Retinal pigment epithelial cell (primary cell): ENCODE data around the gene CHRND.

Experiments used
- DNase-seq: peaks from one replicate; pipeline ENCODE4 v3.0.0-alpha.2; 2010; ENCODE audit warnings: low read depth
- H3K4me3 ChIP-seq: 2 replicates; pipeline ENCODE4 v1.5.1; 2011; ENCODE audit warnings: mild to moderate bottlenecking, low read length, control low read depth, moderate library complexity
- TF ChIP-seq, protein P1 (sequence below): conservative IDR thresholded peaks from 2 replicates; pipeline ENCODE4 v1.5.1; 2011; ENCODE audit warnings: low read depth, low read length, control low read depth, inconsistent platforms

CHRND gene

DNA sequence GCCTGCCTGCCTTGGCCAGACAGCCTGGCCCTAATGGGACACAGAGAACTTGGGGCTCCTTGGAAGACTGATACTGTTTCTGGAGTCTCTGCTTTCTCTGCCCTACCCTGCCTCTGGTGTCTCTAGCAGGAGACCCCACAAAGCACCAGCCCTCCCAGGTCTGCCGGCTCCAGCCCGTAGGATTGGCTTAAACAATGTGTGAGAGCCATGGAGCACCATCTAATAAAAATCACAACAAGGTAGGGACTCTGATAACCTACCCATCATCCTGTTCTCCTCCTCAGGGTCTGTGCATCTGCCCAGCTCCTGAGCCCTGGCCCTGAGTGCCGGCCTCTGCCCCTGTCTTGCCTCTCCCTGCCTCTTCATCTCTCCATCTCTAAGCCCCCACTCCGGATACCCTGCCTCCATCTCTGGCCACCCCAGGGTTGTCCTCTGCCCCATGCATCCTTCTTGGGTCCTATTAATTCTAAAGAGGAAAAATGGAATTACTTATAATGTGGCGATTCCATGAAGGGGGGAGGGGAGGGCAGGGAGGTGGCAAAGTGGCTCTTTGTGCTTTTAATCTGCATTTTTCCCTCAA, 37.1 kb upstream of the CHRND start:
- H3K4me3 ChIP-seq: no peak overlapping the region
- TF ChIP-seq, protein P1, sequence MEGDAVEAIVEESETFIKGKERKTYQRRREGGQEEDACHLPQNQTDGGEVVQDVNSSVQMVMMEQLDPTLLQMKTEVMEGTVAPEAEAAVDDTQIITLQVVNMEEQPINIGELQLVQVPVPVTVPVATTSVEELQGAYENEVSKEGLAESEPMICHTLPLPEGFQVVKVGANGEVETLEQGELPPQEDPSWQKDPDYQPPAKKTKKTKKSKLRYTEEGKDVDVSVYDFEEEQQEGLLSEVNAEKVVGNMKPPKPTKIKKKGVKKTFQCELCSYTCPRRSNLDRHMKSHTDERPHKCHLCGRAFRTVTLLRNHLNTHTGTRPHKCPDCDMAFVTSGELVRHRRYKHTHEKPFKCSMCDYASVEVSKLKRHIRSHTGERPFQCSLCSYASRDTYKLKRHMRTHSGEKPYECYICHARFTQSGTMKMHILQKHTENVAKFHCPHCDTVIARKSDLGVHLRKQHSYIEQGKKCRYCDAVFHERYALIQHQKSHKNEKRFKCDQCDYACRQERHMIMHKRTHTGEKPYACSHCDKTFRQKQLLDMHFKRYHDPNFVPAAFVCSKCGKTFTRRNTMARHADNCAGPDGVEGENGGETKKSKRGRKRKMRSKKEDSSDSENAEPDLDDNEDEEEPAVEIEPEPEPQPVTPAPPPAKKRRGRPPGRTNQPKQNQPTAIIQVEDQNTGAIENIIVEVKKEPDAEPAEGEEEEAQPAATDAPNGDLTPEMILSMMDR: no peak
- DNase-seq: no peak

DNA sequence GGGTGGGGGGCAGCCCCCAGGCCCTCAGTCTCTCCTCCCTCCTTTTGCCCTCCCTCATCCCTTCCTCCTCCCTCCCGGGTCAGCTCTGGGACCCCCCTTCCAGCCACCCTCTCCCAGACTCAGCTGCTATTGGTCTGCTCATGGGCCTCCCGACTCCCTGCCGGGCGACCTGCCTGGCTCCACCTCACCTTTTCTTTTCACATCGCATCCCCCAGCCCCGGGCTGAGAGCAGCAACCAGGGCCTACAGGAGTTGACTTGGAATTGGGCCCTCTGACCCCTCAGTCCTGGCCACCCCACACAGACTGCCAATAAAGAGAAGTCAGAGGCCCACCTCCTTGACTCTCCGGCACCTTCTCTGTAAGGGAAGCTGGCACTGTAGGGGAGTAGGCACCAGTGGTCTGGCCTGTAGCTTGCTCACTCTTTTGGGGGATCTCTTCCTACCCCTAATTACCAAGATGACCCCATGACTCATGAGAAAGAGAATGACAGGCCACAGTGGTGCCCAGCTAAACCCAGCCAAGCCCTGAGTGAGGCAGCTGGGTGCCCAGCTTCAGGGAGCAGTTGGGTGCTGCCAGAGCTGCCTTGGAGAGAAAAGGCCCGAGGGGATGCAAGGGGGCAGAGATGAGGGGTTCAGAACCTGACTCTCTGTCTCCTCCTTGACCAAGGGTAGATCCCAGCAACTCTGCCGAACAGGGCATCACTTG, 36.3 kb upstream of the CHRND start:
- TF ChIP-seq, protein P1: no peak
- no peak overlapping the region for H3K4me3 ChIP-seq
- DNase-seq: no peak

DNA sequence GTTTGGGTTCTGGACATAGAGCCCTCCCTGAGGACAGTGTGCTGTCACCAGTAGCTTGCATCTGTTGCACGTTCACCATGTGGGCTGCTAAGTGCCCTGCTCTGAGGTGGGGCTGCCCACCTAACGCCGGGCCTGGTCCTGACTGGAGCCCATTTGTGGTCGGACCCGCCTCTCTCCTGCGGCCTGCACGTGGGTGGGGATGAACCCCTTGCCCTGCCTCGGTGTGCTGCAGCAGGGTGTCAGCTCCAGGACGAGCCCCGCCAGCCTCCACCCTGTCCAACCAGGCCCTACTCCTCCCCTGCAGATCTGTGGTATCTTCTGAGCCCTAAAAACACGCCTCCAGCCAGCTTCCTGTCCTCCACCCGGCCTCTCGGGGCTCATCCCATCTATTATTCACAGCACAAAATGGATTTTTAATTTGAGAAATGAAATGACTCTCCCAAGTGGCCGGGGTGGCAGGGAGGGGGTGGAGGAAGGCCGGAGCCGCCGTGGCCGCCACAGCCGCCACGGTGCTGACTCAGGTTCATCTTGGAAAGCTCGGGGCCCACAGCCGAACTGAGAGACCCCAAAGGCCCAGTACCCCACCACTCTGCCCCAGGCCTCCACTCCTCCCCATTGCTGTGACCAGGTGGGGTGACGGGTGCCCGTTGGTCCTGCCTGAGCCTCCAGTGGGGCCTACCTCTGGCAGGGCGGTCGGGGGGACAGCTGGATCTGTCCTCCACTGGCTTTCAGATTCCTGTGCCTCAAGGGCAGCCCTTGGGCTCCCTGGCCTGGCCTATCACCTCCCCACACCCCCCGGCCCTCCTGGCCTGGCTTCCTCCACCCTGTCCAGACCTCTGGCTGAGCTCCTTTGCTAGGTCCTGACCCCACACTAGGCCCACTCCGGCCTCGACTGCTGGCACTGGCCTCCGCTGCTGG, 35.5 kb upstream of the CHRND start:
- DNase-seq: no peak
- TF ChIP-seq, protein P1: no peak
- H3K4me3 ChIP-seq: no peak overlapping the region

DNA sequence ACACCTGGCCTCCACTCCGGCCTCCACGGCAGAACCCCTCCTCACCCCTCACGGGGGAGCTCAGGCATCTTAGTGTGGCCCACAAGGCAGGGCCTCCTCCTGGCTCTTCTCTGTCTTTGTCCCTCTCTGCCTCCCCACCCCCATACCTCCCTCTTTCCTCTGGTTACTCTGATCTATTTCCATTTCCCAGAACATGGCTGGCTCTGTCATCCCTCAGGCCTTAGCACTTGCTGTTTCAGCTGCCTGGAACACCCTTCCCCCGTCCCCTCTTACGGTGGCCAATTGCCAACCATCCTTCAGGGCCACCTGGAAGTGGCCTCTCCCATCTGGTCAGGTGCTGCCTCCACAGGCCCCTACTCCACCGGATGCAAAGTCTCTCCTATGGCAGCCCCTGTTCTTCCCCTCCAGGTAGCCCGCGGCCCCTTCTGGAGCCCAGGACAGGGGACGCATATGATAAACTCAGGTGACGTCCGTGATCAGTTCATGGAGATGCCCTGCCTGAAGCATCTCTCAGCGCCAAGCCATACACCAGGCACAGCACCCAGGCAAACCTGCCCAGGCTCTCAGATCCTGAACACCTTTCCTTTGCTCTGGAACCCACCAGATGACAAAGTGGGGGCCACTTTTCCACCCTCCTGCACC, 34.7 kb upstream of the CHRND start:
- H3K4me3 ChIP-seq: no peak overlapping the region
- no peak for DNase-seq
- TF ChIP-seq, protein P1: no peak

DNA sequence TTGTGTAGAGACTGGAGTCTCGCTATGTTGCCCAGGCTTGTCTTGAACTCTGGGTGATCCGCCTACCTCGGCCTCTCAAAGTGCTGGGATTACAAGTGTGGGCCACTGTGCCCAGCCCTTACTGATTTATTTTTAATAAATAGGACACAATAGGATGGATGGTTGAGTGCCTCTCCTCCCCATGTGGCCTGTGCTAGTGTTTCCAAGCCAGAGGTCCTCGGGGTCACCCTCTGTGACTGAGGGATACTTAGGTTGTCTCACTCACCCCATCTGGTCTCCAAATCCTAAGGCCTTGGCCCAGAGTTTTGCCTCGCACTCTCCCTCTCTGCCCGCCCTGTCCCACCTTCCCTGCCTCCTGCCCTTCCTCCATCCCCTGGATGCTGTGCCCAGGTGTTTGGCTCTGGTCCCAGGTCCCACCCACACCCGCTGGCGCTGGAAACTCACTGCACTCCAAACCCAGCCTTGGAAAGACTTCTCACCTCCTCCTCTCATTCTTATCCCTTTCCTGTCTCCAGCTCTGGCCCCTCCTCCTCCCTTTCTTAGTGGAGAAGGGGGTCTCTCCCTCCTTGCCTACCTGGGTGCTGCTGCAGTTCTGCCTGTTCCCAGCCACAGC, 33.6 kb upstream of the CHRND start:
- DNase-seq: no peak

More for the DNA sequence above, 33.6 kb upstream of the CHRND start:
- no peak overlapping the region for H3K4me3 ChIP-seq
- TF ChIP-seq, protein P1: no peak
